EL (cell line): Measurements from ENCODE around the gene LRRC49.
"Not testable (repeated sequence)": the region's sequence is repeated elsewhere in the genome, so short reads cannot be mapped to it uniquely, and the experiment has no call there.

Experiments used
- DNase-seq: peaks from one replicate; pipeline ENCODE4 v3.0.0-alpha.2; 2016

LRRC49 gene

DNA sequence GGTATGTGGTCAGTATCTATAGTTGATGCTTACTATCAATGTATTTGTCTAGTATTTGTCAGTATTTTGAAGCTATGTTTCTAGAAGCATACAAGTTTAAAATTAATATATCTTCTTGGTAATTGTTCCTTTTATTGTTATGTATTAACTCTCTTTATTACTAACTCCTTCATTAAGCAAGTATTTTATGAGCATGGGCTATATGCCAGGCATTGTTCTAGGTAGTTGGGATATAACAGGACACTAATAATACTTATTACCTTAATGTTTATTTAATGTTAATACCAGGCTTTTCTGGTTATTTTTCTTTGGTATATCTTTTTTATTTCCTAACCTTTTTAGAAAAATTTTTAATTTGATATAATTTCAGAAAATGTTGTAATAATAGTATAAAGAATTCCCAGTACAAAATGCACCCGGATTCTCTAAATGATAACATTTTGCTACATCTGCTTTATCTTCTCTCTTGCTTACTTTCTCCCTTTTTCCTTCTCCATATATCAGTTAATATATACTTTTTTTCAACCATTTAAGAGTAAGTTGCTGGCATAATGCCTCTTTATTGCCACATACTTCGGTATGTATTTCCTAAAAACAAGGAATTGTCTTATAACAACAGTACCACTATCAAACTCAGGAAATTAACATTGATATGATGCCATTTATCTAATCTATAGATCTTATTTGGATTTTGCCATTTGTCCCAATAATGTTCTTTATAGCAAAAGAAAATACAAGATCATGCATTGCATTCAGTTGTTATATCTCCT is 30.9 kb downstream of the LRRC49 start:
- peak; percentile 28 for DNase-seq

DNA sequence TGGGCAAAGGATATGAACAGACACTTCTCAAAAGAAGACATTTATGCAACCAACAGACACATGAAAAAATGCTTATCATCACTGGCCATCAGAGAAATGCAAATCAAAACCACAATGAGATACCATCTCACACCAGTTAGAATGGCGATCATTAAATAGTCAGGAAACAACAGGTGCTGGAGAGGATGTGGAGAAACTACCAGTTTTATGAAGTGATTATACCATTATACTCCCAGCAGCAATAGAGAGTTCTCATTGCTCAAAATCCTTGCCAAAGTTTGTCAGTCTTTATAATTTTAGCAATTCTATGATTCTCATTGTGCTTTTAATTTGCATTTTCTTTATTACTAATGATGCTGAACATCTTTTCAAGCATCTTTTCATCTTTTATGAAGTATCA is 34.3 kb downstream of the LRRC49 start:
- DNase-seq, result not testable (repeated sequence)

DNA sequence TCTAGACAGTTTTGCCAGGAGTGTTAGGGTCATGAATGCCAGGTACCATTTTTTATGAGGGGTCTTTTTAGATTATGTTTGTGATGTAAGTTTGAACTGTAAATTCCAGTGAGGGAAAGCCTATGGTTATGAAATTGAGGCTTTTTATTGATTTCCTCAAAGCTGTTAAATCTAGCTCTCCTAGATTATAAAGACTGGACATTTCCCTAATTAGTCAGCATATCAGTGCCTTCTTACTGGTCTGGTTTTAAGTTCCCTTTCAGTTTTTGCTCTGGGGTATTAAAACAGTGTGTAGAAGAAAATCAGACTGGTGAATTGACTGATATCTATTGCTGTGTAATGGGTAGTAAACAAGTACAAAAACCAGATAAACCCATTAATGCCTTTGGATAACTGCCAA is 39.2 kb downstream of the LRRC49 start:
- DNase-seq, result no peak

DNA sequence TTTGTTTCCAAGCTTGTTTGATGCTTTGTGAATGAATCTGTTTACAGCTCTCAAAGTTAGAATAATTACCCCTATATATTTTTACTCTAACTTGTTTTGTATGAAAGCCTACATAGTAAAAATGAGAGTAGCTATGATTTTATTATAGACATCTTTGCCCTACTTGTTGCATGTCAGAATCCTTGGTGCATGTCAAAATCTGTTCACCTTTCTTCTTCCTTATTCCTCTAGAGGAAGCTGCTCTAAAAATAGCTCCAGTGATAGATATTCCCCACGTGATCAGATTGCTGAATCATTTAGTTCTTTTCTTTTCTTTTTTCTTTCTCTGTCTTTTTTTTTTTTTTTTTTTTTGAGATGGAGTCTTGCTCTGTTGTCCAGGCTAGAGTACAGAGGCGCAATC is 39.8 kb downstream of the LRRC49 start:
- DNase-seq, result no peak

DNA sequence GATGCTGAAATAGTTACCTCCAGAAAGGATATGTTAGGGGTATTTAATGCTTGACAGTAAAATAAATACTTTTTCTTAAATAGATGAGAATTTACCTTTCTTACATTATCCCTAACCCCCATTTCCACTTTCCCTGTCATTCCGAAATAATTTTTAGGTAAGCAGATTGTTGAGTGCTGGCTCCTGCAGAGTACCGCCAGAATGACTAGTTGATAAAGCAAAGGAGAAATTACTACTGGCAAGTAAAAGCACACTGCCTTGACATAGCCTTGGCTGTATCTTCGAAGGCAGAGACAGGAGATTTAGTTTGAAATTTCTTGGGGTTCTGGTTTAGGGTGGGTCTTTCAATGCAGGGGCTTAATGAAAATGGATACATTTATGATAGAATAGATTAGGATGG is 40.8 kb downstream of the LRRC49 start:
- DNase-seq, result no peak

DNA sequence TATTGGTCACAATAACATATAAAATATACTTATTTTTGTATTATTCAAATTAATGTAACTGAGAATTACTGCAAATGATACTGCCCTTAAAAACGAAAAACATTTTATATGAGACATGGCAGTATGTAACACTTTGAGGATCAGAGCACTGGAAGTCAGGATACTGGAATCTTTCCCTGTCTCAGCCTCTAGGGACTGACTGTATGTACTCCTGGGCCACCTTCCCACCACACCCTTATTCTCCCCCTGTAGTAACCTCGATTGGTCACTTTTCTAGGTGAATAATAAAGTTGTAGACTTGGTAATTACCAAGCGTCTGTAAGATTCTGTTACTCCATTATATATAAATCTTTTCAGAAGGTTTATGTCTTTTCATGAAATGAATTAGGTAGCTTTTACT is 43.0 kb downstream of the LRRC49 start:
- no peak for DNase-seq

DNA sequence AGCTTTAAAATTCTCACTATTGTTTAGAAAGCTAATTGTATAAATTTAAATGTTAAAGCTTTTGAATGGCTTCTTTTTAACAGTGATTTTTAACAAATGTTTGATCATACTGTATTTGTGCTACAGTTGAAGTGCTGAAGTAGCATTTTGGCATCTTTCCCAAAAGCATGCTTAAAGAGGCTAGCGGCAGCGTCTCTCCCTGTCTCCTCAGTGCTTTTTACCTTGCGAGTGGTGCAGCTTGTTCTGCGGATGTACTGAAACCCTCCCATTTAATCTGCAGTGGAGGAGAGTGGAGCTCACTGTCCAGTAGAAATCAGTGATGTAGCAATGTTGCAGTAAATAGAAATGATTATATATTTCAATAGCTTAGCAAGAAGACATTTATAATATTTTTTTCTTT is 43.7 kb downstream of the LRRC49 start:
- DNase-seq, result no peak

DNA sequence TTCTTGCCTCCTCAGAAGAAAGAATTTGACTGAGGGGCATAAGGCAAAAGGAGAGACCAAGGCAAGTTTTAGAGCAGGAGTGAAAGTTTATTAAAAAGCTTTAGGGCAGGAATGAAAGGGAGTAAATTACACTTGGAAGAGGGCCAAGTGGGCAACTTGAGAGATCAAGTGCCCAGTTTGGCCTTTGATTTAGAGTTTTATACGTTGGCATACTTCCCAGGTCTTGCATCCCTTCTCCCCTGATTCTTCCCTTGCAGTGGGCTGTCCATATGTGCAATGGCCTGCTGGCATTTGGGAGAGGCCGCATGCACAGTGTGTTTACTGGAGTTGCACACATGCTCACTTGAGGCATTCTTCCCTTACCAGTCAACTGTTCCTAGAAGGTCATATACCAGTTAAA is 50.7 kb downstream of the LRRC49 start:
- not testable (repeated sequence) for DNase-seq

DNA sequence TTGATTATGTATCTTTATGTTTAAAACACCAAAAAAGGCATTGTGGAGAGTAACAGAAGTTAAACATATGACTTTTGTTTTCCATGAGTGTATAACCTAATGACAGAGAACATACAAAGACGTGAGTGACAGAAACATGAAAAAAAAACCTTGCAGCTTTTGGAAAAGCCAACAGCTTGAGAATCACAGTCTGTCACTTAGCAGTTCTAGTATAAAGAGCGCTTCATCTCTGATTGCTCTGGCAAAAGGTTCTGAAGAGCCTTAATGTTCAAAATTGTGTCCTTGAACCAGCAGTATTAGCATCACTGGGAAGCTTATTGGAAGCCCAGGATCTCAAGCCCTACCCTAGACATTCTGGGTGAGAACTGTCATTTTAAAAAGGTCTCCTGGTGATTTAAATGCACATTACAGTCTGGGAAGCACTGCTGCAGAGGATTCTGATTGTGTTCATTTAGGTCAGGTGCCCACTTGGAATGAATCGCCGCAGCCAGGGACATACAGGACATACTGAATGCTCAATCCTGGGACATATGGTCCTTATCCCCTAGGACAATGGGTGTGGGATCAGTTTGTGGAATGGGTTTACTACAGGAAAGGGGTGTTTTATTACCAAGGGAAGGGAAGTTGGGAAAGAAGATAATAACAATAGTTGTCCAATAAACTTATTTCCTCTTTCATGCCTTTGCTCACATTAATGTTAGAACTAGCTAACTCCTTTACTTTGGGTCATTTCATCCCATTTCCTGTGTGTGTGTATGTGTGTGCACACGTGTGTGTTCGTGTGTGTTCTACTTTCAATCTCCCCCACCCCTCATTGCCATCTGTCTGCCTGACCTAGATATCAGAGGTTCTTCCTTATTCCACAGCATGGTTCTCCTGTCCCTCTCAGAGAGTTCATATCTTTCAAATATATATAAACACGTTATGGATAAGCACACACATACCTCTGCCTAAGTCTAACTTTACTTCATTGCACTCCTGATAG is 55.0 kb downstream of the LRRC49 start:
- DNase-seq, result no peak

DNA sequence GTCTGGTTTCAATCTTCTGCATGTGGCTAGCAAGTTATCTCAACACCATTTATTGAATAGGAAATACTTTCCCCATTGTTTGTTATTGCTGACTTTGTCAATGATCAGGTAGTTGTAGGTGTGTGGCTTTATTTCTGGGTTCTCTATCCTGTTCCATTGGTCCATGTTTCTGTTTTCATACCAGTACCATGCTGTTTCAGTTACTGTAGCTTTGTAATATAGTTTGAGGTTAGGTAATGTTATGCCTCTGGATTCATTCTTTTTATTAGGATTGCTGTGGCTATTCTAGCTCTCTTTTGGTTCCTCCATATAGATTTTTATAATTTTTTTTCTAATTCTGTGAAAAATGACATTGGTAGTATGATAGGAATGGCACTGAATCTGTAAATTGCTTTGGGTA is 58.3 kb downstream of the LRRC49 start:
- DNase-seq, result no peak

DNA sequence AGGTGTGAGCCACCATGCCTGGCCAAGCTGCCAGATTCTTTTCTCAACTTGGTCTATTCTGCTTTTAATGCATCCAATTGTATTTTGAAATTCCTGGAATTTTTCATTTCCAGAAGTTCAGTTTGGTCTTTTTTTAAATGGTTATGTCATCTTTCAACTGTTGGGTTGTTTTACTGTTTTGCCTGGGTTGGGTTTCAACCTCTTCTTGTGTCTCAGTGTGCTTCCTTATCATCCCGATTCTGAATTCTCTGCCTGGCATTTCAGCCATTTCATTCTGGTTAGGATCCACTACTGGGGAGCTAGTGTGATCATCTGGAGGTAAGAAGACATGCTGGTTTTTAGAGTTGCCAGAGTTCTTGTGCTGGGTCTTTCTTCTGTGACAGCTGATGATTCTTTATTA is 61.5 kb downstream of the LRRC49 start:
- peak; percentile 23 for DNase-seq

DNA sequence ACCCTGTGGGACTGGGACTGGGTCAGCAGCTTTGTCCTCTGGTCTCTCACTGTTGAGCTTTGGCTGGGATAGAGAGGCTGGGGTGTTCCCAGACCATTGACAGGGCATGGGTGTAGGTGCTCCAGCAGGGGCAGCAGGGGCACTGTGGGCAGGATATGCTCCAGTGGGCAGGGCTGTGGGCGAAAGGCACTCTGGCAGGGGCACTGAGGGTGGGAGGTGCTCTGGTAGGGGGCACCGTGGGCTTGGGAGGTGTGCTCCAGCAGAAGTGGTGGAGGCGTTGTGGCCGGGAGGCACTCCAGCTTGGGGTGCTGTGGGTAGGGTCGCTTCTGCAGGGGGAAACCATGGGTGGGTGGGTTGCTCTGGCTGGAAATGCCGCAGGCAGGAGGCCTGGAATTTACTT is 62.1 kb downstream of the LRRC49 start:
- DNase-seq, result no peak

DNA sequence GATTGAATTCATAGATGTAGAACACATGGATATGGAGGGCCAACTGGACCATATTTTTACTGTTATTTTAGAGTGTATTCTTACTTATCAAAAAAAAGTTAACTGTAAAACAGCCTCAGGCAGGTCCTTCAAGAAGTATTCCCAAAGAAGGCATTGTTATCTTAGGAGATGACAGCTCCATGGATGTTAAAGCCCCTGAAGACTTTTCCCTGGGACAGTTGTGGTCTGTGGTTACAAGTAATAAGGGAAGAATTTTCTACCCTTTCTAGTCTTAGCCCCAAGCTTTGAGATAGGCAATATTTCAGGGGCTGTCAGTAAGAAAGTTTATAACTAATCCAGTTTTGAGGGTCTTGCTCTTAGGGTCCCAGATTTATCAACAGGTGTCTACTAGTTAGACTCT is 62.5 kb downstream of the LRRC49 start:
- DNase-seq, result peak; percentile 84

DNA sequence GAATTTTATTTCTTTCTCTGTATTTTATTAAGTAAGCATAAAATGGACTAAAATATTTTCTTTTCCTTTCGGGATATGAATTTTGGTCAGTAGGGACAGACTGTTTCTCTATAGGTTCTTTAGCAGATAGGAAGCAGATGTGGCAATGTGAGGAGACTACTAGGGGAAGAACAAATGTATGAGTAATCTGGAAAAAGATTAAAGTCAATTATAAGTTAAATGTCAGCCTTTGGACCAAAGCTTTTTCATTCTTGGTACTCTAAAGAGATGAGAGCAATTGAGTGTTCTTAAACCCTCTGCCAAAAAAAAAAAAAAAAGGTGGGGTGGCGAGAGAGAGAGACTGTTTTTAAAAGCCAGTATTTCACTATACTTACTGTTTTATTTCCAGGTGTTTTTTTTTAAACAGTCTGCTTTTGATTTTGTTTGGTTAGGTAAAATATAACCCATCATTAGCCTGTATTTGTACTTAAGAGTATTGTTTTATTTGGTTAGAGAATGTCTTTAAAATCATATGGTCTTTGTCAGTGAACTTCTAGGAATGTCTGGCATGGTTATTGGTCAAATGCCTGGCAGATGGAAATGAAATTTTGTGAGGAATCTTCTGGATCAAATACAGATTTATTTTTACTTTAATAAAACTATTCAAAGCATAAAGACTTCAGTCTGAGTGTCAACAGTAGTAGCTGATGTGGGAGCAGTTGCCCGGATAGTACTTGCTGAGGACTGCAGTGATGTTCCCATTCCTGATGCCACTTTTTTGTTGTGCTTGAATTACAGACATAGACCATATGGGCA is 63.8 kb downstream of the LRRC49 start:
- peak; percentile 12 for DNase-seq

DNA sequence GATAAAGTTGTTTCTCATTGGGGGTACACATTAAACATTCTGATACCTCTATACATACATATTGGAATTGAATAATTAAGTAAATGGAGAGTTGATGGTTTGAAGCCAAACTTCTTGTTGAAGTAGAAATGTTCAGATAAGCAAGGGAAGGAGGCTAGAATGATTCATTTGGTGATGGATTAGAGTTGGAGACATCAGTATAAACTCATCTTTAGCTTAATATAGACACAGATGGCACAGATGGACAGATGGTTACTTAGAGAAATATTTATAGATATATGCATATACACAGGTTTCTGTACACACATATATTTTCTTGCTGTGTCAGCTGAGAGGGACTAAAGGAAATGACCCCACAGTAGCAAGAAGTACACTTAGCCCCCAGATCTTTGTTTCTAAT is 69.5 kb downstream of the LRRC49 start:
- DNase-seq, result no peak

DNA sequence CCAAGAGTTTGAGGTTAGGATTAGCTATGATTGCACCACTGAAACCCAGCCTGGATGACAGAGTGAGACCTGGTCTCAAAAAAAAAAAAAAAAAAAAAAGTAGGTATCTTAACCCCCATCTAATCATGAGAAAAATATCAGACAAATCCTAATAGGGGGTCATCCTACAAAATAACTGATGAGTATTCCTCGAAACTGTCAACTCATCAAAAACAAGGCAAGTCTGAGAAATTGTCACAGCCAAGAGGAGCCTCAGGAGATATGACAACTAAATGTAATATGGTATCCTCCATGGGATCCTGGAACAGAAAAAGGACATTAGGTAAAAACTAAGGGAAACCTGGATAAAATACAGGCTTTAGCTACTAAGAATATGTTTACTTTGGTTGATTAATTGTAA is 70.6 kb downstream of the LRRC49 start:
- DNase-seq, result no peak

DNA sequence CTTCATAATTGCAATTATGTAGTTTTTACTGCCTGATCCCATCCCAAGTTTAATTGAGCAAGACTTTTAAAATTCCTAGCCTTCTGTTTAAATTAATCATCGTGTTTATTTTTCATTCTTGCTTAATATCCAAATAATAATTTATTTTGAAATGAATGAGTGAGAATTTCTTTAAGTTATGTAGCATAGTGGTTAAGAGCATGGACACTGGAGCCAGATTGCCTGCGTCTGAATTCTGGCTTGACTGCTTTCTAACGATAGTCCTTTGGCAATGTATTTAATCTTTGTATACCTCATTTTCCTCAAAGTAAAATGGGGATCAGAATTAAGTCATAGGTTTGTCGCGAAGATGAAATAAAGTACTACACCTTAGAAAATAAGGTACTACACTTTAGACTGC is 71.4 kb downstream of the LRRC49 start:
- DNase-seq, result no peak

DNA sequence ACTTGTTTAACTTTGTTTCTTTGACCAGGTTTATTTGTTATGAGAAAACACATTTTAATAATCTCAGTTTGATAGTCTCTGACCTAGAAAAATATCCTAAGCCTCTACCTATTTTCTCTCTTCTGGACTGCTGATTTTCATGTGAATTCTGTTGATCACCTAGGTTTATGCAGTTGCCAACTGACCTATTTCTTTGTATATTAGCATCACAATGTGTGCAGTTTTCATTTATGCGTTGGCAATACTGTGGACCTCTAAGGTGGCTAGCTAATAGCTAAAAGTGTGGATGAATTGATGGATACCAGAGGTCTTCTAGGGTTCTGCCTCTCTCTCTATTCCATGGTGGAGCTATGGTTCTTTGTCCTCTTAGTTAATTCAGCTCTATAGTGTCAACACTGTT is 72.1 kb downstream of the LRRC49 start:
- DNase-seq, result no peak

DNA sequence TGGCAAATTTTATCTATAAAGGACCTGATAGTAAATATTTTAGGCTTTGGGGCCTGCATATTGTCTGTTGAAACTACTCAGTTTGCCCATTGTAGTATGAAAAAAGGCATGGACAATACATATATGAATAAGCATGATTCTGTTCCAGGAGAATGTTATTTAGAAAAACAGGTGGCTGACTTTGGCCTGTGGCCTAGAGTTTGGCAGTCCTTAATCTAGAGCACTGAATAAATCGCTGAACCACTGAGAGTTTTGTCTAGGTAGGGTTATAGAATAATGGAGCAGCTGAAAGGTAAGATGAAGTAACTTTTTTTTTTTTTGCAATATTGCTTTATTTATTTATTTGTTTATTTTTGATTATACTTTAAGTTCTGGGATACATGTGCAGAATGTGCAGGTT is 75.0 kb downstream of the LRRC49 start:
- no peak for DNase-seq

DNA sequence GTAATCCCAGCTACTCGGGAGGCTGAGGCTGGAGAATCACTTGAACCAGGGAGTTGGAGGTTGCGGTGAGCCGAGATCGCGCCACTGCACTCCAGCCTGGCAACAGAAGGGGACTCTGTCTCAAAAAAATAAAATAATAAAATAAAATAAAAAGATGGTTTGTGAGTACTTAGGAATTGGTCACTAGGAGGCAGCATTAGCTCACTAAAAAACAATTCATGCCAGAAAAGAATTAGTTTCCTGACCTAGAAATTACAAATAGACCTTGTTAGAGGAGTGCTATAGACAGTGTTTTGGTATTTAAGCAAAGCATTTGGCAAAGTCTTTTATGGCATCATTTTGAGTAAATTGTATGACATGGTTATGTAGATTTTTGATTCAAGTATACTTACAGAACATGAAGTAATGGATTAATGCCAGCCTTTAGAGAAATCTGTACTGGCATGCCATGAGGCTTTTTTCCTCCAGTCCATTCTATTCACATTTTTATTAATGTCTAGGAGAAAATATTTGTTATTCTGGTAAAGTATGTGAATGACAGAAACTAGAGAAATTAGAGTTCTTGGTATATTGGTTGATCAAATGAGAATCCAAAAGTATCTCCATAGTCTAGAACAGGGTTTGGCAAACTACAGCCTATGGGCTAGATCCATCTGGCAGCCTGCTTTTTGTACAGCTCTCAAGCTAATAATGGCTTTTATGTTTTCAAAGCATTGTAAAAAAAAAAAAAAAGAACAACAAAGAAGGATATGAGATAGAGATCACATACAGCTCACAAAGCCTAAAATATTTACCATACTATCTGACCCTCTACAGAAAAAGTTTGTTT is 81.6 kb downstream of the LRRC49 start:
- peak; percentile 64 for DNase-seq

DNA sequence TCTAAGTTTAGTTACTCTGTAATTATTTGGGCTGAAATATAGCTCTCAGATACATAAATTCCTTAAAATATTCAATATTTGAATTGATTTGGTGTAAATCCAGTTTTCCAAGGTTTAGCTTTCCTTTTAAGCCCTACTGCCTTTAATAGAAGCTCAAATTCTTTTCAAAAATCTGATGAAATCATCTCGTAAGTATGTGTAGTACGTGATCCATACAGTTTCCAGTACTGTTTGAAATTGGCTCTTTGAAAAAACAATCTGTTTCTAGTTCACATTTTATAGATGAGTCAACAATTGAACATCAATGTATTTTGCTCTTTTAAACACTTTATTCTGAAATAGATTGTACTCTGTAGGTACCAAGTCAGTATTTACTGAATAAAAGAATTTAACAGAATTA is 84.2 kb downstream of the LRRC49 start:
- DNase-seq, result peak; percentile 85

DNA sequence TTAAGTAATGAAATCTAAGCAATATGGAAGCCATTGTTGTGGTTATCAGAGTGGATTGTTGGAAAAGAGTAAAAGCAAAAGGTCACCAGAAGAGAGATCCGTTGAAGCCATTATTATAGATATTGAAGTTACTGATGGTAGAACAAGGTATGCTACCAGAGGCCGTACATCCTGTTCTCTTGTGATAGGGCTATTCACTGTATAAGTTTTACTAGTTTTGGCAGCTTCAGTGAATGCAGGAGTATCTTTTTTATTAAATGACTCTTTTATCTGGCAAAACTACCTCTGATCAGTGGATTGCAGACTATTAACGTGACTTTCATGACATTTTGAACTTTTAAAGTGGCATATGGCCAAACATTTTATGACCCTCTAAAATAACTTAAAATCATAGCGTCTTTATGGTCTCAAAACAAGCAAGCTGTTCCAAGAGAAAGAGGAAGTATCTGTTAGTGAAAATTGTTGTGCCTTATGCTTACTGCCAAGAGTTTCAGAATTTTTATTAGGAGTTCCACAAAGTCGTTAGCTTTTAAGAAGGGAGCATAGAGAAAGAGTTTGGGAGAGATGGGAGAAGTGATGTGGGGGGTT is 102.9 kb downstream of the LRRC49 start:
- no peak for DNase-seq
